ENCODE results near the gene PLXNB3.

PLXNB3 gene

DNA sequence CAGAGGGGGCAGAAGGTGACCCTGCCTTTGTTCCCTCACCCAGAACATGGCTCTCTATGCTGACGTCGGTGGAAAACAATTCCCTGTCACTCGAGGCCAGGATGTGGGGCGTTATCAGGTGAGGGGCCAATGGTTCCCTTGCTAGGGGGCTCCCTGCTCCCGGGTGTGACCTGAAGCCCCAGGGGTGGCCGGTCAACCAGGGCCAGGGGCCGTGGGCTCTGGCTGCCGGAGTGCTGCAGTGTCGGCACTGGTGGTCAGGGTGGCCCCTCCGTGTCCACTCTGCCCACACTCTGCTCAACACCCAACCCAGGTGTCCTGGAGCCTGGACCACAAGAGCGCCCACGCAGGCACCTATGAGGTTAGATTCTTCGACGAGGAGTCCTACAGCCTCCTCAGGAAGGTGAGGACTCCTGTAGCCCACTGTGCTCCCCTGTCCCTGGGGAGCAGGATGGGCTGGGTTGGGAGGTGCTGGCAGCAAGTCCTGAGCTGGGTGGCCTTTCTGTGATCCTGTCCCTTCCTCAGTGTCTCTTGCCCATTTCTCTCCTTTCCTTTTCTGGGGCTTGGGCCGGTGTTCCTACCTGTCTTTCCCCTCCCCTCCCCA, 33.5 kb downstream of the PLXNB3 start:
- H3K4me2 ChIP-seq (ENCODE audit: low read depth, low read length): no peak overlapping the region
- no peaks in the 10 kb centered on the region for H3K9me3 ChIP-seq (replicated peaks; ENCODE audit: insufficient read depth, low read length)
- TF ChIP-seq, protein P1, sequence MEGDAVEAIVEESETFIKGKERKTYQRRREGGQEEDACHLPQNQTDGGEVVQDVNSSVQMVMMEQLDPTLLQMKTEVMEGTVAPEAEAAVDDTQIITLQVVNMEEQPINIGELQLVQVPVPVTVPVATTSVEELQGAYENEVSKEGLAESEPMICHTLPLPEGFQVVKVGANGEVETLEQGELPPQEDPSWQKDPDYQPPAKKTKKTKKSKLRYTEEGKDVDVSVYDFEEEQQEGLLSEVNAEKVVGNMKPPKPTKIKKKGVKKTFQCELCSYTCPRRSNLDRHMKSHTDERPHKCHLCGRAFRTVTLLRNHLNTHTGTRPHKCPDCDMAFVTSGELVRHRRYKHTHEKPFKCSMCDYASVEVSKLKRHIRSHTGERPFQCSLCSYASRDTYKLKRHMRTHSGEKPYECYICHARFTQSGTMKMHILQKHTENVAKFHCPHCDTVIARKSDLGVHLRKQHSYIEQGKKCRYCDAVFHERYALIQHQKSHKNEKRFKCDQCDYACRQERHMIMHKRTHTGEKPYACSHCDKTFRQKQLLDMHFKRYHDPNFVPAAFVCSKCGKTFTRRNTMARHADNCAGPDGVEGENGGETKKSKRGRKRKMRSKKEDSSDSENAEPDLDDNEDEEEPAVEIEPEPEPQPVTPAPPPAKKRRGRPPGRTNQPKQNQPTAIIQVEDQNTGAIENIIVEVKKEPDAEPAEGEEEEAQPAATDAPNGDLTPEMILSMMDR (IDR thresholded peaks at IDR 0.05; ENCODE audit: low read length): no peak
- TF ChIP-seq EZH2phosphoT487 (IDR thresholded peaks at IDR 0.05; ENCODE audit: low read length) (no peak), EZH2 (optimal IDR thresholded peaks at IDR 0.05; ENCODE audit: low read depth, low read length) (no peak)
- no peak overlapping the region for H2AFZ ChIP-seq (ENCODE audit: low read length)
- H3K36me3 ChIP-seq (replicated peaks; ENCODE audit: insufficient read depth, low read length): no peaks in the 10 kb centered on the region
- no peak overlapping the region for H3K27ac ChIP-seq (ENCODE audit: low read length)
- H4K20me1 ChIP-seq (ENCODE audit: insufficient read depth, low read length): no peaks in the 10 kb centered on the region
- no peak overlapping the region for H3K9ac ChIP-seq (ENCODE audit: low read length)
- H3K27me3 ChIP-seq (replicated peaks; ENCODE audit: insufficient read depth, low read length): no peaks in the 10 kb centered on the region
- 0 out of 2 replicates have a peak, but pooled peaks cover 5% of the 10 kb centered on the region for H3K4me1 ChIP-seq (ENCODE audit: low read length)
- no peaks in the 10 kb centered on the region for H3F3A ChIP-seq (ENCODE audit: insufficient read depth, low read length)
- no peak overlapping the region for H3K4me3 ChIP-seq (ENCODE audit: low read length)
- H3K79me2 ChIP-seq (ENCODE audit: low read length): peaks cover 34% of the 10 kb centered on the region
- H3K9me2 ChIP-seq (replicated peaks; ENCODE audit: insufficient read depth, low read length): no peaks in the 10 kb centered on the region
- DNase-seq: no peak

DNA sequence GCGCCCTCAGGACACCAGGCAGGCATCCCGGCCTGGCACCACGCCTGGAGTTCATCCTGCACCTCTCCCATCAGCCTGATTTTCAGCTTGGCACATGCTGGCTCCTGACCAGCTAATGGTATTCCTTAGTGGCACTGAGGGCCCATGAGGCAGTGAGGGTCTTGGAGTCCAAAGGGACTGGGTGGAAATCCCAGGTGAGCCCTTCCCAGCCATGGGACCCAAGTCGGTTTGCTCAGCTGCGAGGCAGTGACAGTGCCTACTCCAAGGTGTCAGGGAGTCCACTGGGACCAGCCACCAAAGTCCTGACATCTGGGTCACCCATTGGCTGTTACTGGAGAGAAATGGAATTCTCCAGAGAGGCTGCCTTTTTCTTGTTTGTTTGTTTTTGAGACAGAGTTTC, 35.3 kb downstream of the PLXNB3 start:
- Histone ChIP-seq H3F3A (ENCODE audit: insufficient read depth, low read length) (no peaks in the 10 kb centered on the region), H3K4me2 (ENCODE audit: low read depth, low read length) (no peak overlapping the region), H2AFZ (ENCODE audit: low read length) (no peak overlapping the region), H3K79me2 (ENCODE audit: low read length) (peaks cover 20% of the 10 kb centered on the region), H4K20me1 (ENCODE audit: insufficient read depth, low read length) (no peaks in the 10 kb centered on the region), H3K9me2 (replicated peaks; ENCODE audit: insufficient read depth, low read length) (no peaks in the 10 kb centered on the region), H3K4me3 (ENCODE audit: low read length) (no peak overlapping the region), H3K4me1 (ENCODE audit: low read length) (no peaks in the 10 kb centered on the region), H3K9me3 (replicated peaks; ENCODE audit: insufficient read depth, low read length) (no peaks in the 10 kb centered on the region), H3K27me3 (replicated peaks; ENCODE audit: insufficient read depth, low read length) (no peaks in the 10 kb centered on the region), H3K36me3 (replicated peaks; ENCODE audit: insufficient read depth, low read length) (no peaks in the 10 kb centered on the region), H3K9ac (ENCODE audit: low read length) (no peak overlapping the region), H3K27ac (ENCODE audit: low read length) (no peak overlapping the region)
- TF ChIP-seq, protein P1 (IDR thresholded peaks at IDR 0.05; ENCODE audit: low read length): no peak
- TF ChIP-seq EZH2phosphoT487 (IDR thresholded peaks at IDR 0.05; ENCODE audit: low read length) (no peak), EZH2 (optimal IDR thresholded peaks at IDR 0.05; ENCODE audit: low read depth, low read length) (no peak)
- DNase-seq: no peak

DNA sequence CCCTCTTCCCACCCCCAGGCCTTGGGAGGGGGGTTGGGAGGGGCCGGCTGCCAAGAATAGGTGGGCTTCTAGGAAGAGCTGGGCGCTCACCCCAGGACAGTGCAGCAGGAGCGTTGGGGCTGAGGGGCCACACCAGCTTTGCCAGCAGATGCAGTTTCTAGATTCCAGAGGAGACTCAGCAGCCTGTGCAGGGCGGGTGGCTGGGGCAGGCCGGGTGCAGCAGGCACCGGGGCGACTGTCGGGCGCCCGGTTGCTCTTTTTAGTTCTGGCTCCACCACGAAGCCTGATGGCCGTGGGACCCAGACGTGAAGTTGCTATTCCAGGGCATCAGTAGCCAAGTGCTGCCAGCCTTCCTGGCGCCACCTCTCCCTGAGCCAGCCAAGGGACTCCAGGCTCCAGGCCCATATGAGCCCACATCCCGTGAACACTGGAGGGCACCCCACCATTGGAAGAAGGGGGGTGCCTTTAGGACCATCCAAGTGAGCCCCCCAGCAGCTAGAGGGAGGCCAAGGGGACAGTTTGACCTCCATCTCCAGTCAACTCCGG, 36.2 kb downstream of the PLXNB3 start:
- Histone ChIP-seq H3K4me1 (ENCODE audit: low read length) (no peaks in the 10 kb centered on the region), H3K9ac (ENCODE audit: low read length) (no peak overlapping the region), H3K4me2 (ENCODE audit: low read depth, low read length) (no peak overlapping the region), H3K79me2 (ENCODE audit: low read length) (peaks cover 12% of the 10 kb centered on the region), H3K9me3 (replicated peaks; ENCODE audit: insufficient read depth, low read length) (no peaks in the 10 kb centered on the region), H3K9me2 (replicated peaks; ENCODE audit: insufficient read depth, low read length) (no peaks in the 10 kb centered on the region), H3K36me3 (replicated peaks; ENCODE audit: insufficient read depth, low read length) (no peaks in the 10 kb centered on the region), H2AFZ (ENCODE audit: low read length) (no peak overlapping the region), H3K27ac (ENCODE audit: low read length) (no peak overlapping the region), H4K20me1 (ENCODE audit: insufficient read depth, low read length) (no peaks in the 10 kb centered on the region), H3K27me3 (replicated peaks; ENCODE audit: insufficient read depth, low read length) (no peaks in the 10 kb centered on the region), H3K4me3 (ENCODE audit: low read length) (no peak overlapping the region), H3F3A (ENCODE audit: insufficient read depth, low read length) (no peaks in the 10 kb centered on the region)
- TF ChIP-seq, protein P1 (IDR thresholded peaks at IDR 0.05; ENCODE audit: low read length): no peak
- no peak for DNase-seq

Data from MM.1S (cell line).